Stimulated activated naive CD4-positive, alpha-beta T cell treated with Interleukin-2 at 50 U/mL for 16 hours (primary cell): ENCODE data around the gene CATSPER2.
"Not testable (repeated sequence)": the region's sequence is repeated elsewhere in the genome, so short reads cannot be mapped to it uniquely, and the experiment has no call there.

Experiments
- DNase-seq: peaks from one replicate; lab custom pipeline; 2025; lab: John Stamatoyannopoulos, UW

The CATSPER2 gene

DNA sequence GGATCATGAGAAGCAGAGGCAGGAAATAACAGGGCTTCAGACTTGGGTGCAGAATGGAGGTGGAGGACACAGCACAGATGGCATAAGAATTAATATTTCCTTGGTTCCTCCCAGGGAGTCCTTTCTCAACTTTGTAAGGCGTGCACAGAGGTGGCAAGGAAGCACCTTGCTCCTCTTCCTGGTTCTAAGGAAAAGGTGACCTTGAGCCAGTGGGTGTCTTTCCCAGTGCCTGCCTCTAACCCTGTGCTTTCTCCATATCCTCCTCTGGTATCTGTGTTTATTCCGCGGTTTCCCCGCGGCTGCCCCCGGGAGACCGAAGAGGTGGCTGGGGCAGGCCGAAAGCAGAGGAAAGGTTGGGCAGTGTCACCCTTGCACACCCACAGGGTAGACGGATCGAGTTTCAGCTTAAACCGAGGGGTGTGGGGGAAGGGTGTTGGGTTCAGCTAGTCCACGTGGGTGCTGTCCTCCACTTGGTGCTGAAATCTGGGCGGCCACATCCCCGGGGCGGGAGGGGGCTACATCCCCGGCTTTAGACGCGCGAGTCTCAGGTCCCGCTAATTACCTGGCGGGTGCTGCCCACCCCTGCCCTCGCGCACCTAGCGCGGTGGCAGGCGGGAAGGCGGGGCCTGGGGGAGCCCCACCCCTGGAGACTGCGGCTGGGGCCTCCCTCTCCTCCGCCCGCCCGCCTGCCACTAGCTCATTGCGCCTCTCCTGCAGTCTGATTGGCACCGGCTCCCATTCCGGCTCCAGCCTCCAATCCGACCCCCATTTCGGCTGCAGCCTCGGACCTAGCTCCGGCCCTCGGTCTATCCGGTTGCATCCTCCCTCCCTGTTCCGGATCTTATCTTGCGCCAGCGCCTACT lies 55.1 kb downstream of the CATSPER2 start, which contains the start of gene CKMT1B:
TSS of gene CKMT1B (plus strand) at position 700 of the 863 bp plus-strand sequence. CDS start 192 bp downstream, outside the sequence.
- not testable (repeated sequence) for DNase-seq

DNA sequence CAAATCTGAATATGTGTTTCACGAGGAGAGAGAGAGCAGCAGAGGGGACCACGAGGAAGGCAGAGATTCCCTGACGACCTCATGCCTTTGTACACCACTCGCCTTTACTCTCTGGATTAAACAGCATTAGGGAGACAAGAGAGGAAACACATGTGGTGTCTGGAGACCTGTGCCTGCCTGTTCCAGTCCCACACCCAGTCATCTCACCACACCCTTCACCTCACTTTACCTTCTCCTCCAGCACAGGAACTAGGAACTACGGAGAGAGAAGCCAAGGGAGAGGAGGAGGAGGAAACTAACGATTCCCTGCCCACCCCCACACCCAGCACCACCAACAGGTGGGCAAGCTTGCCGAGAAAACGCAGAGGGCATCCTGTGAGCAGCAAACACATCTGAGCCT lies 55.8 kb downstream of the CATSPER2 start:
- DNase-seq, result not testable (repeated sequence)

DNA sequence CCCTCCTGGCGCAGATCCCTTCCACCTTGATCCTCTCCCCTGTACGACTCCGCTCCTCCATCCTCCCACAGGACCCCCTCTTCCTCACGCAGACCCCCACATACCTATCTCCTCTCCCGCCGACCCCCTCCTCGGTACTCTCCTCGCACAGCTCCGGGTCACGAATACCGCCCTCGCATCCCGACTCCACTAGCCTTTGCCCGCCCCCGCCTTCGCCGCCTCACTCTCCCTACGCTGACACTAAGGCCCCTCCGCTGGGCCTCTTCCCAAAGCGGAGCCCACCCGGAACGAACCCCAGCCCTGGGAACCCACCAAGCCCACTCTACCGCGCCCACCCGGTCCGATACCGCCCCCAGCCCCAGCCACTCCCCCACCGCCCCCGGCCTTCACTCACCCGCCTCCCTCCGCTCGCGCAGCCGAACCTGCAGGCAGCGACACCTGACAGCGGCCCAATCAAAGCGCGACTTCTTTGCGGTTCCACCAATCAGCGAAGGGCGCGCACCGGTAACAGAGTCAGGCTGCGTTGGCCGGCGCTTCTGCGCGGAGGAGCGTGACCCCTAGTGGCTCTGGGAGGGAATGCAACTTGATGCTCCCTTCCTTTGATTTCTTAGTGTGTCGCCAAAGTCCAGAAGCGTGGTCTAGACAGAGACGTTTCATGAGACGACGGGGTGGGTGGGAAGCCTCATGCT lies 58.7 kb downstream of the CATSPER2 start, which contains the start of gene PPIP5K1:
TSS of gene PPIP5K1 (minus strand) at position 431 of the 689 bp plus-strand sequence. CDS start 5,704 bp downstream, outside the sequence.
- not testable (repeated sequence) for DNase-seq
